K562 (cell line): Measurements from ENCODE around the gene HNF1B. TPM values are rescaled to one million over a fixed set of nuclear protein-coding genes. Genes with fewer than 3 reads are reported as not detected.

ENCODE experiments used
- ATAC-seq: fragments of 200-7000 bp; cut with Tn5 transposase; 3 replicates; pipeline ENCODE4 v1.9.1; 2020; ENCODE audit warnings: moderate library complexity
- BruUV-seq: library from RNA; stranded (reverse); fragments of 400-500 nt; replicated peaks from 2 replicates; lab custom pipeline; 2021; lab: Mats Ljungman, UMichigan
- CTCF ChIA-PET: fragments of 300-600 bp; formaldehyde crosslinking; extraction: SDS; loops from one replicate; lab custom pipeline; 2021; ENCODE audit warnings: low intra/inter-chr PET ratio; lab: Yijun Ruan, JAX
- POLR2A ChIA-PET: fragments of 300-600, 350-650 bp; sonication (Branson Sonifier 250); formaldehyde crosslinking; extraction: SDS; loops from one replicate; lab custom pipeline; 2021; ENCODE audit warnings: antibody characterized with exemption, inconsistent platforms; lab: Yijun Ruan, JAX
- DNase-seq, 4 experiments: peaks; one replicate each; pipeline versions ENCODE4 v3.0.0 to v3.0.0-alpha.2; 2011 to 2018; ENCODE audit warnings: low spot score in 3 of 4, mixed read lengths in 3 of 4; ENCODE audit errors: extremely low read depth in 1 of 4
- FAIRE-seq: peaks from 2 replicates; lab custom pipeline; 2011; peaks lifted over from hg19 to GRCh38; lab: Jason Lieb, UNC
- H2AFZ ChIP-seq: 2 replicates; pipeline ENCODE4 v1.6.0; 2011; ENCODE audit warnings: low read depth, low read length, control low read depth, inconsistent platforms
- H3K27ac ChIP-seq: fragments of 200-600 bp; 3 replicates; pipeline ENCODE4 v1.8.0; 2011; ENCODE audit warnings: low read depth, mild to moderate bottlenecking, control low read depth, inconsistent platforms, low read length, moderate library complexity, mixed read lengths; ENCODE audit errors: extremely low read depth
- H3K27me3 ChIP-seq, 2 experiments: fragments of 300-600 bp in 1 of 2; 2 replicates in 1 of 2; 3 replicates in 1 of 2; pipeline versions ENCODE4 v1.6.0 to v1.8.0; 2011; ENCODE audit warnings: inconsistent platforms in 2 of 2, low read length in 2 of 2, mild to moderate bottlenecking in 1 of 2, mixed read lengths in 1 of 2, moderate library complexity in 1 of 2; ENCODE audit not compliant: control insufficient read depth in 2 of 2, insufficient read depth in 2 of 2
- H3K36me3 ChIP-seq: fragments of 300-600 bp; 3 replicates; pipeline ENCODE4 v1.8.0; 2011; ENCODE audit warnings: mild to moderate bottlenecking, low read length, inconsistent platforms; ENCODE audit not compliant: control insufficient read depth, insufficient read depth
- H3K4me1 ChIP-seq, 2 experiments: fragments of 200-600 bp in 1 of 2; replicated peaks in 1 of 2; 2 replicates in 1 of 2; 3 replicates in 1 of 2; pipeline versions ENCODE4 v1.5.1 to v1.8.0; 2011; ENCODE audit warnings: inconsistent platforms in 2 of 2, low read length in 2 of 2, mild to moderate bottlenecking in 1 of 2, mixed read lengths in 1 of 2, moderate library complexity in 1 of 2; ENCODE audit not compliant: control insufficient read depth in 2 of 2, insufficient read depth in 2 of 2
- H3K4me2 ChIP-seq: 2 replicates; pipeline ENCODE4 v1.6.1; 2011; ENCODE audit warnings: low read length, control low read depth, inconsistent platforms, mixed read lengths; ENCODE audit not compliant: insufficient read depth
- H3K4me3 ChIP-seq: fragments of 200-600 bp; sonication (generic), shearing (Covaris generic); 2 replicates; pipeline ENCODE4 v1.5.1; 2016; ENCODE audit warnings: control low read depth, inconsistent platforms
- H3K79me2 ChIP-seq: fragments of 200-600 bp; 3 replicates; pipeline ENCODE4 v1.8.0; 2011; ENCODE audit warnings: low read length, inconsistent platforms; ENCODE audit not compliant: control insufficient read depth, insufficient read depth
- H3K9ac ChIP-seq, 2 experiments: 2 replicates each; pipeline versions ENCODE4 v1.6.0 to v1.6.1; 2011; ENCODE audit warnings: low read depth in 2 of 2, low read length in 2 of 2, control low read depth in 1 of 2, inconsistent platforms in 1 of 2, mild to moderate bottlenecking in 1 of 2, mixed read lengths in 1 of 2; ENCODE audit not compliant: insufficient read depth in 1 of 2
- H3K9me1 ChIP-seq: one replicate; pipeline ENCODE4 v1.6.0; 2011; ENCODE audit warnings: inconsistent platforms, mild to moderate bottlenecking, low read length, moderate library complexity; ENCODE audit not compliant: control insufficient read depth, insufficient read depth
- H3K9me3 ChIP-seq: replicated peaks from 2 replicates; pipeline ENCODE4 v1.5.1; 2011; ENCODE audit warnings: low read depth, low read length, inconsistent platforms; ENCODE audit not compliant: control insufficient read depth, insufficient read depth
- H4K20me1 ChIP-seq: replicated peaks from 2 replicates; pipeline ENCODE4 v1.6.1; 2011; ENCODE audit warnings: low read length, inconsistent platforms, mixed read lengths; ENCODE audit not compliant: control insufficient read depth, insufficient read depth
- BRCA1 ChIP-seq, 2 experiments: fragments of 450-650 bp in 1 of 2; sonication (generic) in 1 of 2; formaldehyde crosslinking in 1 of 2; IDR thresholded peaks; 2 replicates each; pipeline versions ENCODE4 v1.5.0 to v1.6.1; 2017 to 2020; ENCODE audit warnings: mild to moderate bottlenecking in 1 of 2, missing genetic modification reagents in 1 of 2
- BRF2 ChIP-seq: IDR thresholded peaks from 3 replicates; pipeline ENCODE4 v1.6.1; 2011; ENCODE audit warnings: borderline replicate concordance, mild to moderate bottlenecking; ENCODE audit not compliant: insufficient read length, insufficient read depth
- CBX3 ChIP-seq, 2 experiments: IDR thresholded peaks; 1 replicate in 1 of 2; 2 replicates in 1 of 2; pipeline ENCODE4 v1.6.1; 2012; ENCODE audit warnings: inconsistent platforms in 2 of 2, low read length in 2 of 2, borderline replicate concordance in 1 of 2, control low read depth in 1 of 2
- FOXJ3 ChIP-seq: sonication (generic); formaldehyde crosslinking; IDR thresholded peaks from 2 replicates; pipeline ENCODE4 v1.4.0; 2020; ENCODE audit warnings: mild to moderate bottlenecking, missing genetic modification reagents
- FUS ChIP-seq: fragments of 200-400 bp; formaldehyde crosslinking; optimal IDR thresholded peaks from 2 replicates; pipeline ENCODE3; 2017; ENCODE audit warnings: low read depth, low read length
- MEIS2 ChIP-seq: fragments of 450-650 bp; IDR thresholded peaks from 2 replicates; pipeline ENCODE4 v1.6.1; 2014; ENCODE audit warnings: mild to moderate bottlenecking; ENCODE audit not compliant: partially characterized antibody
- NFE2 ChIP-seq: IDR thresholded peaks from 2 replicates; pipeline ENCODE4 v1.6.1; 2014; ENCODE audit warnings: antibody characterized with exemption, low read depth
- PHF21A ChIP-seq: fragments of 450-650 bp; IDR thresholded peaks from 2 replicates; pipeline ENCODE4 v1.6.1; 2017; ENCODE audit warnings: low read depth, borderline replicate concordance
- SAP30 ChIP-seq: fragments of 200-600 bp; sonication (generic); IDR thresholded peaks from 2 replicates; pipeline ENCODE4 v1.6.1; 2012; ENCODE audit warnings: borderline replicate concordance, low read depth, mild to moderate bottlenecking, moderate library complexity, low read length, control low read depth, inconsistent platforms; ENCODE audit not compliant: insufficient read depth, poor library complexity, severe bottlenecking
- SP1 ChIP-seq: sonication (generic); formaldehyde crosslinking; IDR thresholded peaks from 2 replicates; pipeline ENCODE4 v1.8.1; 2022; ENCODE audit warnings: mild to moderate bottlenecking, missing genetic modification reagents
- TBP ChIP-seq: optimal IDR thresholded peaks from 2 replicates; pipeline ENCODE3; 2011; ENCODE audit warnings: low read depth, low read length, improper control_type of control experiment
- ZBTB2 ChIP-seq: fragments of 450-650 bp; IDR thresholded peaks from 2 replicates; pipeline ENCODE4 v1.6.1; 2016; ENCODE audit warnings: antibody characterized with exemption
- ZC3H4 ChIP-seq: sonication (generic); formaldehyde crosslinking; IDR thresholded peaks from 2 replicates; pipeline ENCODE4 v1.9.0; 2021; ENCODE audit warnings: missing genetic modification reagents, borderline replicate concordance
- ZSCAN32 ChIP-seq: fragments of 450-650 bp; formaldehyde crosslinking; IDR thresholded peaks from 2 replicates; pipeline ENCODE4 v1.4.0; 2020; ENCODE audit warnings: mild to moderate bottlenecking, moderate library complexity
- WGBS: fragments of 100-300 bp; shearing (Covaris generic); methylation state at CpG from one replicate; pipeline ENCODE4 v1.1.6; 2016; ENCODE audit warnings: low coverage, mixed read lengths; ENCODE audit not compliant: insufficient coverage; ENCODE audit errors: missing lambda C conversion rate; 5-methylcytosine and 5-hydroxymethylcytosine counted together
- in situ Hi-C: fragments of 300-500 bp; cut with MboI; formaldehyde crosslinking; loops from 4 replicates; pipeline ENCODE4 v1.15.0; 2018; ENCODE audit warnings: inconsistent platforms, mixed read lengths
- intact Hi-C: fragments of 100-400 bp; cut with micrococcal nuclease; formaldehyde crosslinking; loops from 2 replicates; pipeline ENCODE4 v1.14.2; 2022
- polyA plus RNA-seq, 8 experiments: library from polyadenylated mRNA; depleted of rRNA in 4 of 8; stranded (reverse) in 5 of 8; unstranded in 3 of 8; fragments of >200 nt; fragmentation: Nextera tagmentation in 2 of 8; fragmentation: Illumina TruSeq in 1 of 8; extraction: Ambion mirVana in 2 of 8; extraction: Trizol in 1 of 8; gene quantifications; 2 replicates each; pipeline versions ENCODE4 v1.2.1 to v1.2.3, GENCODE V29; 2011 to 2014; ENCODE audit warnings: inconsistent platforms in 1 of 8, missing spikeins in 1 of 8
- total RNA-seq, 7 experiments: library from RNA; depleted of rRNA in 6 of 7; stranded (reverse); fragments of >200 nt in 6 of 7; fragmentation: Illumina TruSeq in 2 of 7; extraction: Trizol in 2 of 7; gene quantifications; 2 replicates each; pipeline versions ENCODE4 v1.2.1 to v1.2.3, GENCODE V29; 2011 to 2021; ENCODE audit warnings: low replicate concordance in 1 of 7

The HNF1B gene
- total and polyA plus RNA-seq, 9 of the 15 experiments (the other 6 are each of a cell fraction or from before 2014, with no cell fraction given), result not detected

DNA sequence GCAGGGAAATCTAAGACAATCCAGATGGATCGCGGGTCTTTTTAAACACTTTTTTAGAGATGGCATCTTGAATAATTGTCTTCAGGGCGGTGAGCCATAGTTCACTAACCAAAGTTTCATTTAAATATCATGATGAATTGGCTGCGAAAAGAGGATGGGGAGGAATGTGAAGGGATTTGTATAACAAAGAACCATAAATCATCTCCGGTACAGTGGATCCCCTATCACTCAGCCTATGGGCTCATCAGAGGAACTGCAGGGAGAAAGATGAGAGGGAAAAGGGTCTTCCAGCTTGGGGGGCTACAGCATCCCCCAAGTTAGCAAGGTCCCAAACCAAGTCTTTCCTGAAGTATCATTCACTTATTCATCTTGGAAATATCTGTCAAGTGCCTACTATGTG is 84.9 kb downstream of the HNF1B start:
- Histone ChIP-seq H3K27me3 (peaks cover 2 to 21% of the 10 kb centered on the region in 2 experiments), H4K20me1 (no peaks in the 10 kb centered on the region), H3K4me1 (no peaks in the 10 kb centered on the region)
- FAIRE-seq (no peak), ATAC-seq (no peak)
- in situ Hi-C loops, result no loop called here
- POLR2A ChIA-PET, result no interaction called here
- no peak for TF ChIP-seq SAP30
- TF ChIP-seq MEIS2, result peak; percentile 28
- TF ChIP-seq, all 486 proteins: peak for 1
- H3K4me2 ChIP-seq, result no peak overlapping the region
- H3K79me2 ChIP-seq, result no peaks in the 10 kb centered on the region
- BruUV-seq, result no TSS peak
- H3K9ac ChIP-seq, result no peak overlapping the region
- no peak overlapping the region for H2AFZ ChIP-seq
- H3K9me3 ChIP-seq, result no peaks in the 10 kb centered on the region
- no peak overlapping the region for H3K4me3 ChIP-seq
- H3K27ac ChIP-seq, result no peak overlapping the region
- CTCF ChIA-PET, result no interaction called here
- H3K9me1 ChIP-seq, result peaks cover 2% of the 10 kb centered on the region
- DNase-seq, result no peak
- H3K36me3 ChIP-seq, result no peaks in the 10 kb centered on the region
- 0% methylated on average over 5 of the region's 5 CpGs for WGBS
- intact Hi-C loops, result no loop called here

DNA sequence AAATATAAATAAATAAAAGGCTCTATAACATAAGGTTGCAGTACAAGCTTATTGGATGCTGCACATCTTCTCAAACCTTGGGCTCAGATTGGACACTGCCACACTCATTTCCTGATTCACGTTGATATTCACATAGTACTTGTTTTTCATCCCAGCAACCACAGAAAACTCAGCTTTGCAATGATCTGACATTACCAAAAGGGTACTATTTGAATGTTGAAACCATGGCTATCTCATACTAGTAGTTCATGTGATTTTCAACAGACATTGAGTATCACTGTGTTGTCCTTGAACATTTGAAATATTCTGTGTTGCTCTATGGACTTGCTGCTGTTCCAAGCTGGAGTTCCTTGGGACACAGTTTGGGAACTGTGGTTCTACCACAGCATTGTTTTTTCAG is 87.7 kb downstream of the HNF1B start:
- Histone ChIP-seq H4K20me1 (no peaks in the 10 kb centered on the region), H3K27me3 (peaks cover 0 to 18% of the 10 kb centered on the region in 2 experiments; a peak in 3 of 5 replicates), H3K9ac (no peak overlapping the region), H3K36me3 (no peaks in the 10 kb centered on the region), H3K4me2 (no peak overlapping the region), H3K9me1 (peaks cover 2% of the 10 kb centered on the region), H3K27ac (no peak overlapping the region), H3K4me3 (no peak overlapping the region), H3K79me2 (no peaks in the 10 kb centered on the region), H3K9me3 (no peaks in the 10 kb centered on the region), H2AFZ (no peak overlapping the region), H3K4me1 (no peaks in the 10 kb centered on the region)
- no peak for ATAC-seq
- intact Hi-C loops, result no loop called here
- ChIA-PET CTCF (interaction anchor here (0.6 kb wide), 1 partner anchor 613 kb away, joined by 4 read pairs; no protein-coding TSS in a partner anchor), POLR2A (no interaction called here)
- in situ Hi-C loops, result no loop called here
- 0% methylated on average over 1 of the region's 1 CpG for WGBS
- FAIRE-seq, result no peak
- no peak for DNase-seq
- BruUV-seq, result no TSS peak
- TF ChIP-seq BRCA1 (IDR thresholded peaks at IDR 0.05) (no peak), BRCA1 (CRISPR knock-in tag; IDR thresholded peaks at IDR 0.05) (no peak), FOXJ3 (CRISPR knock-in tag) (no peak), CBX3 (IDR thresholded peaks at IDR 0.05; ENCODE audit: borderline replicate concordance in 1 of 2, low read length in 2 of 2) (no peak), NFE2 (no peak), FUS (no peak), ZBTB2 (no peak), SP1 (CRISPR knock-in tag) (no peak), BRF2 (no peak), ZSCAN32 (CRISPR knock-in tag) (no peak), TBP (no peak), PHF21A (no peak), ZC3H4 (CRISPR knock-in tag) (no peak)
